Measurements from ENCODE around the gene IVD.

IVD gene

GRCh38 chr15:40366457-40367370, 38.9 kb upstream of the IVD start:
- Histone ChIP-seq H3K36me3 (ENCODE audit: control insufficient read depth in 4 of 4, insufficient read depth in 4 of 4, low read length in 3 of 4) (peaks cover 0 to 2% (median 0%) of the 10 kb centered on the region in 4 experiments), H3K9me3 (ENCODE audit: control extremely low read depth in 1 of 5, control insufficient read depth in 4 of 5, insufficient read depth in 2 of 5, low read depth in 1 of 5, low read length in 4 of 5) (no peaks in the 10 kb centered on the region), H3K4me1 (ENCODE audit: control extremely low read depth in 1 of 4, control insufficient read depth in 4 of 4, insufficient read depth in 4 of 4, low read length in 3 of 4) (peaks cover 4 to 20% (median 16%) of the 10 kb centered on the region in 4 experiments), H3K27ac (ENCODE audit: insufficient read depth in 1 of 2, low read depth in 1 of 2, low read length in 2 of 2, poor library complexity in 1 of 2, severe bottlenecking in 2 of 2) (no peak overlapping the region), H3K4me3 (ENCODE audit: control insufficient read depth in 1 of 7, extremely low read depth in 1 of 7, insufficient read depth in 4 of 7, low read depth in 2 of 7, low read length in 6 of 7) (peak overlapping the region in 4 of 7 experiments; percentile 30 to 71 (median 68)), H3K27me3 (replicated peaks in 2 of 5; ENCODE audit: control insufficient read depth in 4 of 5, insufficient read depth in 5 of 5, low read length in 4 of 5) (no peaks in the 10 kb centered on the region)
- POLR2A ChIA-PET, result no interaction called here
- DNase-seq, result no peak
- whole genome bisulfite sequencing (ENCODE audit: insufficient coverage), result 97% methylated on average over 14 of the region's 14 CpGs
- CTCF ChIA-PET, result interaction anchor here (0.8 to 7.7 kb wide), 16 partner anchors 9 to 76 kb away, joined by 3 to 112 read pairs (median 6); partner anchors contain the start of genes CCDC9B, DISP2, INAFM2 and KNSTRN

- Histone ChIP-seq H3K4me1 (ENCODE audit: control extremely low read depth in 1 of 4, control insufficient read depth in 4 of 4, insufficient read depth in 4 of 4, low read length in 3 of 4) (peaks cover 4 to 20% (median 16%) of the 10 kb centered on the region in 4 experiments), H3K4me3 (ENCODE audit: control insufficient read depth in 1 of 7, extremely low read depth in 1 of 7, insufficient read depth in 4 of 7, low read depth in 2 of 7, low read length in 6 of 7) (peak overlapping the region; percentile 30 to 71 (median 46)), H3K27me3 (replicated peaks in 2 of 5; ENCODE audit: control insufficient read depth in 4 of 5, insufficient read depth in 5 of 5, low read length in 4 of 5) (no peaks in the 10 kb centered on the region), H3K36me3 (ENCODE audit: control insufficient read depth in 4 of 4, insufficient read depth in 4 of 4, low read length in 3 of 4) (no peaks in the 10 kb centered on the region), H3K27ac (ENCODE audit: insufficient read depth in 1 of 2, low read depth in 1 of 2, low read length in 2 of 2, poor library complexity in 1 of 2, severe bottlenecking in 2 of 2) (no peak overlapping the region), H3K9me3 (ENCODE audit: control extremely low read depth in 1 of 5, control insufficient read depth in 4 of 5, insufficient read depth in 2 of 5, low read depth in 1 of 5, low read length in 4 of 5) (no peaks in the 10 kb centered on the region)
- CTCF ChIA-PET, result interaction anchor here (1.0 to 7.7 kb wide), 18 partner anchors 8 to 77 kb away, joined by 3 to 112 read pairs (median 6); partner anchors contain the start of genes CCDC9B, DISP2, KNSTRN and PHGR1
- DNase-seq, result no peak
- 80% methylated on average over 5 of the region's 5 CpGs for WGBS (ENCODE audit: insufficient coverage)
- POLR2A ChIA-PET, result no interaction called here
Measured at GRCh38 chr15:40367371-40367685, 38.3 kb upstream of the IVD start.

- H3K27ac ChIP-seq (ENCODE audit: insufficient read depth in 1 of 2, low read depth in 1 of 2, low read length in 2 of 2, poor library complexity in 1 of 2, severe bottlenecking in 2 of 2), result no peak overlapping the region
- no peaks in the 10 kb centered on the region for H3K9me3 ChIP-seq (ENCODE audit: control extremely low read depth in 1 of 5, control insufficient read depth in 4 of 5, insufficient read depth in 2 of 5, low read depth in 1 of 5, low read length in 4 of 5)
- H3K27me3 ChIP-seq (replicated peaks in 2 of 5; ENCODE audit: control insufficient read depth in 4 of 5, insufficient read depth in 5 of 5, low read length in 4 of 5), result no peaks in the 10 kb centered on the region
- WGBS (ENCODE audit: insufficient coverage), result 12% methylated on average over 67 of the region's 91 CpGs
- ChIA-PET CTCF (interaction anchor here (0.7 to 7.7 kb wide), 27 partner anchors 8 to 101 kb away, joined by 3 to 112 read pairs (median 5); partner anchors contain the start of genes CCDC9B, DISP2, INAFM2 and KNSTRN), POLR2A (interaction anchor here (0.5 to 0.8 kb wide), 2 partner anchors 15 to 1844 kb away, joined by 3 to 5 read pairs; partner anchors contain the start of gene KNSTRN)
- DNase-seq, result peak; percentile 93 to 98 (median 97)
- H3K4me1 ChIP-seq (ENCODE audit: control extremely low read depth in 1 of 4, control insufficient read depth in 4 of 4, insufficient read depth in 4 of 4, low read length in 3 of 4), result peaks cover 4 to 20% (median 18%) of the 10 kb centered on the region in 4 experiments
- no peaks in the 10 kb centered on the region for H3K36me3 ChIP-seq (ENCODE audit: control insufficient read depth in 4 of 4, insufficient read depth in 4 of 4, low read length in 3 of 4)
- H3K4me3 ChIP-seq (ENCODE audit: control insufficient read depth in 1 of 7, extremely low read depth in 1 of 7, insufficient read depth in 4 of 7, low read depth in 2 of 7, low read length in 6 of 7), result peak overlapping the region; percentile 30 to 71 (median 46)
Measured at GRCh38 chr15:40367686-40368611, 37.6 kb upstream of the IVD start.

- Histone ChIP-seq H3K27me3 (replicated peaks in 2 of 5; ENCODE audit: control insufficient read depth in 4 of 5, insufficient read depth in 5 of 5, low read length in 4 of 5) (no peaks in the 10 kb centered on the region), H3K9me3 (ENCODE audit: control extremely low read depth in 1 of 5, control insufficient read depth in 4 of 5, insufficient read depth in 2 of 5, low read depth in 1 of 5, low read length in 4 of 5) (no peaks in the 10 kb centered on the region), H3K36me3 (ENCODE audit: control insufficient read depth in 4 of 4, insufficient read depth in 4 of 4, low read length in 3 of 4) (no peaks in the 10 kb centered on the region), H3K4me1 (ENCODE audit: control extremely low read depth in 1 of 4, control insufficient read depth in 4 of 4, insufficient read depth in 4 of 4, low read length in 3 of 4) (peaks cover 4 to 20% (median 19%) of the 10 kb centered on the region in 4 experiments), H3K27ac (ENCODE audit: insufficient read depth in 1 of 2, low read depth in 1 of 2, low read length in 2 of 2, poor library complexity in 1 of 2, severe bottlenecking in 2 of 2) (no peak overlapping the region), H3K4me3 (ENCODE audit: control insufficient read depth in 1 of 7, extremely low read depth in 1 of 7, insufficient read depth in 4 of 7, low read depth in 2 of 7, low read length in 6 of 7) (no peak overlapping the region)
- DNase-seq, result no peak
- WGBS (ENCODE audit: insufficient coverage), result 97% methylated on average over 24 of the region's 24 CpGs
- POLR2A ChIA-PET, result interaction anchor here (0.8 kb wide), 1 partner anchor 14 kb away, joined by 3 read pairs; the partner anchor contains the start of gene KNSTRN
- CTCF ChIA-PET, result interaction anchor here (0.7 to 7.7 kb wide), 25 partner anchors 8 to 100 kb away, joined by 3 to 112 read pairs (median 6); partner anchors contain the start of genes CCDC9B, DISP2, INAFM2 and KNSTRN
Measured at GRCh38 chr15:40368719-40369473, 36.7 kb upstream of the IVD start.

- no peaks in the 10 kb centered on the region for H3K9me3 ChIP-seq (ENCODE audit: control extremely low read depth in 1 of 5, control insufficient read depth in 4 of 5, insufficient read depth in 2 of 5, low read depth in 1 of 5, low read length in 4 of 5)
- CTCF ChIA-PET, result interaction anchor here (1.0 to 7.7 kb wide), 14 partner anchors 9 to 90 kb away, joined by 3 to 112 read pairs (median 9); partner anchors contain the start of genes CCDC9B, DISP2, INAFM2 and KNSTRN
- H3K36me3 ChIP-seq (ENCODE audit: control insufficient read depth in 4 of 4, insufficient read depth in 4 of 4, low read length in 3 of 4), result no peaks in the 10 kb centered on the region
- H3K27me3 ChIP-seq (replicated peaks in 2 of 5; ENCODE audit: control insufficient read depth in 4 of 5, insufficient read depth in 5 of 5, low read length in 4 of 5), result no peaks in the 10 kb centered on the region
- H3K27ac ChIP-seq (ENCODE audit: insufficient read depth in 1 of 2, low read depth in 1 of 2, low read length in 2 of 2, poor library complexity in 1 of 2, severe bottlenecking in 2 of 2), result no peak overlapping the region
- 98% methylated on average over 10 of the region's 10 CpGs for WGBS (ENCODE audit: insufficient coverage)
- POLR2A ChIA-PET, result no interaction called here
- peaks cover 4 to 20% (median 19%) of the 10 kb centered on the region in 4 experiments for H3K4me1 ChIP-seq (ENCODE audit: control extremely low read depth in 1 of 4, control insufficient read depth in 4 of 4, insufficient read depth in 4 of 4, low read length in 3 of 4)
- DNase-seq, result no peak
- H3K4me3 ChIP-seq (ENCODE audit: control insufficient read depth in 1 of 7, extremely low read depth in 1 of 7, insufficient read depth in 4 of 7, low read depth in 2 of 7, low read length in 6 of 7), result no peak overlapping the region
Measured at GRCh38 chr15:40369474-40369869, 36.1 kb upstream of the IVD start.

- Histone ChIP-seq H3K4me3 (ENCODE audit: control insufficient read depth in 1 of 7, extremely low read depth in 1 of 7, insufficient read depth in 4 of 7, low read depth in 2 of 7, low read length in 6 of 7) (no peak overlapping the region), H3K27ac (ENCODE audit: insufficient read depth in 1 of 2, low read depth in 1 of 2, low read length in 2 of 2, poor library complexity in 1 of 2, severe bottlenecking in 2 of 2) (no peak overlapping the region), H3K36me3 (ENCODE audit: control insufficient read depth in 4 of 4, insufficient read depth in 4 of 4, low read length in 3 of 4) (no peaks in the 10 kb centered on the region), H3K4me1 (ENCODE audit: control extremely low read depth in 1 of 4, control insufficient read depth in 4 of 4, insufficient read depth in 4 of 4, low read length in 3 of 4) (peaks cover 4 to 20% (median 19%) of the 10 kb centered on the region in 4 experiments), H3K27me3 (replicated peaks in 2 of 5; ENCODE audit: control insufficient read depth in 4 of 5, insufficient read depth in 5 of 5, low read length in 4 of 5) (no peaks in the 10 kb centered on the region), H3K9me3 (ENCODE audit: control extremely low read depth in 1 of 5, control insufficient read depth in 4 of 5, insufficient read depth in 2 of 5, low read depth in 1 of 5, low read length in 4 of 5) (no peaks in the 10 kb centered on the region)
- CTCF ChIA-PET, result interaction anchor here (1.0 to 7.7 kb wide), 8 partner anchors 13 to 53 kb away, joined by 3 to 112 read pairs (median 9); partner anchors contain the start of genes CCDC9B, INAFM2 and KNSTRN
- no peak for DNase-seq
- over 99% methylated on average over 13 of the region's 13 CpGs for WGBS (ENCODE audit: insufficient coverage)
- POLR2A ChIA-PET, result no interaction called here
Measured at GRCh38 chr15:40369971-40370370, 35.6 kb upstream of the IVD start.

All from common myeloid progenitor, CD34-positive (primary cell).